ENCODE measurements around the gene PLCH2.

PLCH2 gene

GRCh38 chr1:2476061-2476999, at the start of gene PLCH2:
TSS of gene PLCH2 (plus strand) at chr1:2476289. CDS start at chr1:2476589, 300 bp downstream.
- Histone ChIP-seq H3K27me3 (ENCODE audit: control insufficient read depth in 5 of 5, insufficient read depth in 4 of 5, low read length in 5 of 5) (peaks cover 23 to 35% (median 33%) of the 10 kb centered on the region in 5 donors), H3K4me3 (ENCODE audit: low read depth in 1 of 5, low read length in 5 of 5) (no peak within 1 kb of the TSS), H3K9ac (ENCODE audit: low read length in 5 of 5) (no peak within 1 kb of the TSS), H3K36me3 (ENCODE audit: control insufficient read depth in 5 of 5, insufficient read depth in 5 of 5, low read length in 5 of 5) (no peaks in the 10 kb centered on the region), H3K9me3 (ENCODE audit: control insufficient read depth in 5 of 5, low read length in 5 of 5) (no peaks in the 10 kb centered on the region), H3K27ac (ENCODE audit: low read depth, low read length) (no peak within 1 kb of the TSS), H3K4me1 (ENCODE audit: control insufficient read depth in 5 of 5, insufficient read depth in 5 of 5, low read length in 5 of 5) (peaks cover 0 to 8% (median 4%) of the 10 kb centered on the region in 5 donors)

GRCh38 chr1:2426540-2426939, 49.5 kb upstream of the PLCH2 start:
- H3K36me3 ChIP-seq (ENCODE audit: control insufficient read depth in 5 of 5, insufficient read depth in 5 of 5, low read length in 5 of 5), result no peaks in the 10 kb centered on the region
- no peak overlapping the region for H3K4me3 ChIP-seq (ENCODE audit: low read depth in 1 of 5, low read length in 5 of 5)
- no peak overlapping the region for H3K27ac ChIP-seq (ENCODE audit: low read depth, low read length)
- no peak overlapping the region for H3K9ac ChIP-seq (ENCODE audit: low read length in 5 of 5)
- H3K9me3 ChIP-seq (ENCODE audit: control insufficient read depth in 5 of 5, low read length in 5 of 5), result peaks cover 4 to 23% (median 18%) of the 10 kb centered on the region in 5 donors
- peaks cover 14 to 31% (median 24%) of the 10 kb centered on the region in 5 donors for H3K27me3 ChIP-seq (ENCODE audit: control insufficient read depth in 5 of 5, insufficient read depth in 4 of 5, low read length in 5 of 5)
- no peaks in the 10 kb centered on the region for H3K4me1 ChIP-seq (ENCODE audit: control insufficient read depth in 5 of 5, insufficient read depth in 5 of 5, low read length in 5 of 5)

DNA sequence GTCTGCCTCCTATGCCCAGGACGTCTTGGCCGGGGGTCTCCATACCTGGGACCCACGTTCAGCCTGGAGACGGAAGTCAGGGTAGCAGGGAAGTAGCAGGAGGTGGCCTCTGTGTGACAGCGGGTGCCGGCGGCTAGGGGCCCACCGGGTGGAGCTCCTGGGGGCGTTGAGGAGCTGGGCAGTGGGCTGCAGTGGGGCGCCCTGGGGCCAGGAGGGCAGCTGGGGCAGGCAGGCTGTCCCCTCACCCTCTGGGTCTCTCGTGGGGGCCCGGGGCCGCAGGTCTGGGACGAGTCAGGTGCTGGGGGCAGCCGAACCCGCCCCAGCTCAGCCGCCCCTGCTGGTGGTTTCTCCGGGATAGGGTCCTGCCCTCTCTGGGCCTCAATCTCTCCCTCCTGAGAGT, 49.0 kb upstream of the PLCH2 start:
- no peak overlapping the region for H3K9ac ChIP-seq (ENCODE audit: low read length in 5 of 5)
- peaks cover 14 to 36% (median 27%) of the 10 kb centered on the region in 5 donors for H3K27me3 ChIP-seq (ENCODE audit: control insufficient read depth in 5 of 5, insufficient read depth in 4 of 5, low read length in 5 of 5)
- no peaks in the 10 kb centered on the region for H3K4me1 ChIP-seq (ENCODE audit: control insufficient read depth in 5 of 5, insufficient read depth in 5 of 5, low read length in 5 of 5)
- H3K4me3 ChIP-seq (ENCODE audit: low read depth in 1 of 5, low read length in 5 of 5), result no peak overlapping the region
- H3K27ac ChIP-seq (ENCODE audit: low read depth, low read length), result no peak overlapping the region
- peaks cover 4 to 23% (median 18%) of the 10 kb centered on the region in 5 donors for H3K9me3 ChIP-seq (ENCODE audit: control insufficient read depth in 5 of 5, low read length in 5 of 5)
- H3K36me3 ChIP-seq (ENCODE audit: control insufficient read depth in 5 of 5, insufficient read depth in 5 of 5, low read length in 5 of 5), result no peaks in the 10 kb centered on the region

- Histone ChIP-seq H3K27me3 (ENCODE audit: control insufficient read depth in 5 of 5, insufficient read depth in 4 of 5, low read length in 5 of 5) (peaks cover 21 to 43% (median 36%) of the 10 kb centered on the region in 5 donors), H3K4me3 (ENCODE audit: low read depth in 1 of 5, low read length in 5 of 5) (no peak overlapping the region)
These were observed 48.1 kb upstream of the PLCH2 start for GRCh38 chr1:2427976-2428375.

DNA sequence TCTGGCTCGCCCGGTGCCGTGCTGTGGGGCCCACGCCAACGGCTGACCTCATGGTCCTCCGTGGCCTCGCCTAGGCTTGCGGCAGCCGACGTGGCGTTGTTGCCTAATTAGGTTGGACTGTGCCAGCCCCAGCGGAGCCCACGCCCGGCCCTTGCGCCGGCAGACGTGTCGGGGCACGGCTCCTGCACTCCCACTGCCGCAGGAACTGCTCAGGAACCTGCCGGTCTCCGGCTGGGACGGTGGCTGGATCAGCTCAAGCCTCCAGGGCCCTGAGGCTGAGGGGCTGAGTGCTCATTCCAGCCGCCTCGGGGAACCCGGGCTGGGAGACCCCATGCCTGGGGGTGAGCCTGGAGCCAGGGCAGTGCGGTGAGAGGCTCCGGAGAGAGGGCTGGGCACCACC, 47.6 kb upstream of the PLCH2 start:
- Histone ChIP-seq H3K27ac (ENCODE audit: low read depth, low read length) (no peak overlapping the region), H3K9me3 (ENCODE audit: control insufficient read depth in 5 of 5, low read length in 5 of 5) (peaks cover 1 to 14% (median 11%) of the 10 kb centered on the region in 5 donors), H3K27me3 (ENCODE audit: control insufficient read depth in 5 of 5, insufficient read depth in 4 of 5, low read length in 5 of 5) (peaks cover 23 to 48% (median 38%) of the 10 kb centered on the region in 5 donors), H3K36me3 (ENCODE audit: control insufficient read depth in 5 of 5, insufficient read depth in 5 of 5, low read length in 5 of 5) (no peaks in the 10 kb centered on the region), H3K4me1 (ENCODE audit: control insufficient read depth in 5 of 5, insufficient read depth in 5 of 5, low read length in 5 of 5) (no peaks in the 10 kb centered on the region), H3K9ac (ENCODE audit: low read length in 5 of 5) (no peak overlapping the region), H3K4me3 (ENCODE audit: low read depth in 1 of 5, low read length in 5 of 5) (no peak overlapping the region)

More at GRCh38 chr1:2427976-2428375, 48.1 kb upstream of the PLCH2 start:
- Histone ChIP-seq H3K27ac (ENCODE audit: low read depth, low read length) (no peak overlapping the region), H3K36me3 (ENCODE audit: control insufficient read depth in 5 of 5, insufficient read depth in 5 of 5, low read length in 5 of 5) (no peaks in the 10 kb centered on the region), H3K9me3 (ENCODE audit: control insufficient read depth in 5 of 5, low read length in 5 of 5) (peaks cover 4 to 16% (median 15%) of the 10 kb centered on the region in 5 donors), H3K9ac (ENCODE audit: low read length in 5 of 5) (no peak overlapping the region), H3K4me1 (ENCODE audit: control insufficient read depth in 5 of 5, insufficient read depth in 5 of 5, low read length in 5 of 5) (no peaks in the 10 kb centered on the region)

- H3K9me3 ChIP-seq (ENCODE audit: control insufficient read depth in 5 of 5, low read length in 5 of 5), result peaks cover 0 to 11% (median 8%) of the 10 kb centered on the region in 5 donors
- H3K9ac ChIP-seq (ENCODE audit: low read length in 5 of 5), result no peak overlapping the region
- H3K27me3 ChIP-seq (ENCODE audit: control insufficient read depth in 5 of 5, insufficient read depth in 4 of 5, low read length in 5 of 5), result peaks cover 30 to 58% (median 47%) of the 10 kb centered on the region in 5 donors
- H3K36me3 ChIP-seq (ENCODE audit: control insufficient read depth in 5 of 5, insufficient read depth in 5 of 5, low read length in 5 of 5), result no peaks in the 10 kb centered on the region
- H3K27ac ChIP-seq (ENCODE audit: low read depth, low read length), result no peak overlapping the region
- H3K4me1 ChIP-seq (ENCODE audit: control insufficient read depth in 5 of 5, insufficient read depth in 5 of 5, low read length in 5 of 5), result no peaks in the 10 kb centered on the region
- H3K4me3 ChIP-seq (ENCODE audit: low read depth in 1 of 5, low read length in 5 of 5), result peak overlapping the region in 1 of 5 donors; percentile 28
These were observed 46.1 kb upstream of the PLCH2 start for GRCh38 chr1:2429780-2430591.

DNA sequence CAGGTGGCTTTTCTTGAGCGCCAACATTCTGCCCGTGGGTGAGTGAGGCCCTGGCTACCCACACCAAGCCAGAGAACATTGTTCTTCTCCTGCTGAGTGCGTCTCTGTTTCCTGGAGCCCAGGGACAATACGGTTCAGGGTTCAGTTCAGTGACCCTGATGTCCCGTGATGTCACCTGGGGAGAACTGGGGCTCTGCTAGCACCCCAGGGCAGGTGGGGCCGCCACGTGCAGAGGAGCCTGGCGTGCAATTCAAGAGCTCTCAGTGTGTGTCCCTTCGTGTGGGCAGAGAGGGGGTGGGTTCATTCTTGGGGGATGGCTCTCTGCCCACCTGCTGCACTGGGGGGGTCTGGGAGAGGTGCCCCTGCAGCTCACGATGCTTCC, 45.5 kb upstream of the PLCH2 start:
- no peak overlapping the region for H3K27ac ChIP-seq (ENCODE audit: low read depth, low read length)
- no peaks in the 10 kb centered on the region for H3K4me1 ChIP-seq (ENCODE audit: control insufficient read depth in 5 of 5, insufficient read depth in 5 of 5, low read length in 5 of 5)
- peaks cover 30 to 59% (median 47%) of the 10 kb centered on the region in 5 donors for H3K27me3 ChIP-seq (ENCODE audit: control insufficient read depth in 5 of 5, insufficient read depth in 4 of 5, low read length in 5 of 5)
- peaks cover 0 to 11% (median 8%) of the 10 kb centered on the region in 5 donors for H3K9me3 ChIP-seq (ENCODE audit: control insufficient read depth in 5 of 5, low read length in 5 of 5)
- H3K36me3 ChIP-seq (ENCODE audit: control insufficient read depth in 5 of 5, insufficient read depth in 5 of 5, low read length in 5 of 5), result no peaks in the 10 kb centered on the region
- H3K9ac ChIP-seq (ENCODE audit: low read length in 5 of 5), result no peak overlapping the region
- H3K4me3 ChIP-seq (ENCODE audit: low read depth in 1 of 5, low read length in 5 of 5), result no peak overlapping the region

- H3K4me3 ChIP-seq (ENCODE audit: low read depth in 1 of 5, low read length in 5 of 5), result no peak overlapping the region
- no peak overlapping the region for H3K9ac ChIP-seq (ENCODE audit: low read length in 5 of 5)
- H3K36me3 ChIP-seq (ENCODE audit: control insufficient read depth in 5 of 5, insufficient read depth in 5 of 5, low read length in 5 of 5), result no peaks in the 10 kb centered on the region
- H3K4me1 ChIP-seq (ENCODE audit: control insufficient read depth in 5 of 5, insufficient read depth in 5 of 5, low read length in 5 of 5), result no peaks in the 10 kb centered on the region
- H3K27me3 ChIP-seq (ENCODE audit: control insufficient read depth in 5 of 5, insufficient read depth in 4 of 5, low read length in 5 of 5), result peaks cover 30 to 59% (median 47%) of the 10 kb centered on the region in 5 donors
- H3K27ac ChIP-seq (ENCODE audit: low read depth, low read length), result no peak overlapping the region
- peaks cover 0 to 11% (median 8%) of the 10 kb centered on the region in 5 donors for H3K9me3 ChIP-seq (ENCODE audit: control insufficient read depth in 5 of 5, low read length in 5 of 5)
These were observed 45.0 kb upstream of the PLCH2 start for GRCh38 chr1:2431103-2431502.

DNA sequence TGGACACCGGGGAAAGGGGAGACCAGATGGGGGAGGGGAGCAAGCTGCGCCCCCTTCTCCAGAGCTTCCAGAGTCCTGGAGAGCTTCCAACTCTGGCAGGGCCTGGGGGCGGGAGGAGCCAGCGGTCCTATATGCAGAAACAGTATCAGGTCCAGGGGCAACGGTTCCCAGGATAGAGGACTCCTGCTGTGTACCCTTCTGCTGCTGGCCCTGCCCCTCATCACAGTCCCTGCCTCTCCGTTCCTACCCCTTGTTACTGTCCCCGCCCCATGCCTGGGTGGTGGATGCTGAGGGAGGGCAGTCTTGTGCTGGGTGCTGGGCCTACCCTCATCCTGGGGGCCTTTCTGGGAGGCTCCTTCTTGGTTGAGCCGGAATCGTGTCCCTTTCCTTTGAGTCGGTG, 44.6 kb upstream of the PLCH2 start:
- no peak overlapping the region for H3K9ac ChIP-seq (ENCODE audit: low read length in 5 of 5)
- H3K9me3 ChIP-seq (ENCODE audit: control insufficient read depth in 5 of 5, low read length in 5 of 5), result peaks cover 0 to 11% (median 8%) of the 10 kb centered on the region in 5 donors
- H3K27ac ChIP-seq (ENCODE audit: low read depth, low read length), result no peak overlapping the region
- H3K4me3 ChIP-seq (ENCODE audit: low read depth in 1 of 5, low read length in 5 of 5), result no peak overlapping the region
- no peaks in the 10 kb centered on the region for H3K4me1 ChIP-seq (ENCODE audit: control insufficient read depth in 5 of 5, insufficient read depth in 5 of 5, low read length in 5 of 5)
- no peaks in the 10 kb centered on the region for H3K36me3 ChIP-seq (ENCODE audit: control insufficient read depth in 5 of 5, insufficient read depth in 5 of 5, low read length in 5 of 5)
- H3K27me3 ChIP-seq (ENCODE audit: control insufficient read depth in 5 of 5, insufficient read depth in 4 of 5, low read length in 5 of 5), result peaks cover 31 to 59% (median 48%) of the 10 kb centered on the region in 5 donors

Data from subcutaneous abdominal adipose tissue (tissue), 5 donors.